ENCODE measurements around the gene LAMA5.

The LAMA5 gene

DNA sequence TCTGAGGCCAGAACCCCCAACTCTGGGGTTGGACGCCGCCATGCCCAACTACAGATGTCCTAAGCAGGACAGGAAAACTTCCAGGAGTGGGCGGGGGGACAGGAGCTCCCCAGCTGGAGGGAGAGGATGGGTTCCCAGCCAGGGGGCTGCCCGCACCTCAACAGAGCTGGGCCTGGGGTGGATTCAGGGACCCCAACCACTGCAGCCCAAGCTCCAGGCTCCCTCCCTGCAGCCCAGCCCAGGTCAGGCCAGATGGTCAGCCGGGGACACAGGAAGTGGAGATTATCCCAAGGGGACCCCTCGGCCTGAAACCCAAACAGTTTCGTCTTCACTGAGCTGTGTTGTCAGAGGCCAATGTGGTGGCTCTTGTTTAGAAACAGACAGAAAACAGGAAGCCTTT, 9.4 kb downstream of the LAMA5 start:
- DNase-seq, result no peak

DNA sequence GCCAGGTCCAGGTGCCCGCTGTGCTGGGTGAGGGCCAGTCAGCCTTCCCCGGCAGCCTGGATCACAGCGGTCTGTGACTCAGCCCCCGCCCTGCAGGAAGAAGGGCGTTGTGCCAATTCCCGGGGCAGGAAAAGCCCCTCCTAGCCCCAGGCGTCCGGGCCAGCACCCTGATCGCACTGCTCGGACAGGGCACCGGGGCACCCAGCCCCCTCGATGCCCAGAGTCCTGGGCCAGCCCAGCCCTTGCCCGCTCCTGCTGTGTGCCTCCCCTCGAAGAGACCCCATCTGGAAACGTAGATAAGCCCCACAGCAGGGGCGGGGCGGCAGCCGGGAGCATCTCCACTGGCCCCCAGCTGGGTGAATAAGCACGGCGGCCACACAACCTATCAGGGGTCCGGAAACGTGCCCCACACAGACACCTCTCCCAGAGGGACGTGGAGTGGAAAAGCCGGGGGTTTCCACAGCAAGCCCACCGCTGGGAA, 9.9 kb downstream of the LAMA5 start:
- peak in 1 of 14 donors; percentile 80 for DNase-seq

DNA sequence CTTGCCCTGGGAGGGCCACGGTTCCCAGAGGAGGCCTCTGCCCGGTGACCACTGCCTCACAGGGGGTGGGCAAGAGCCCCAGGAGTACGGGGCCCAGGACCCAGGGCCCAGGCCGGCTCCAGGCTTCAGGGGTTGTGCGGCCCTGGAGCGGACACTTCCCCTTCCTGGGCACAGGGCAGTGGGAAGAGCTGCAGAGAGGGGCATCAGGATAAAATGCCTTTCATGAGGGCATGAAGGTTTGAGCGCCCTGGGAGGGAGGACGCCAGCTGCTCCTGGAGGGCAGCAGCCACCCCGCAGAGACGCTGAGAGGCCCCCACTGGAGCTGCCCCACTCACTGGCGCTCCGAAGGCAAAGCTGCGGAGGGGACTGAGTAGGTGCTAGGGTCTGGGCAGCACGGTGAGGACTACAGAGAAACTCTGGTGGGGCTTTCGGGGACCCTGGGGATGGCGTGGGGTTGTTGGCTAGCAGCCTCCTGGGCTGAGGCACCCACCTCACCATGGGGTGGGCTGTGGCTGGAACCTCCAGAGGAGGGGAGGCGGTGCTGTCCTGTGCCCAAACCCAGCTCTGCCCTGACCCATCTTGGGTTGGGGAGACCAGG, 10.4 kb downstream of the LAMA5 start:
- DNase-seq, result no peak

DNA sequence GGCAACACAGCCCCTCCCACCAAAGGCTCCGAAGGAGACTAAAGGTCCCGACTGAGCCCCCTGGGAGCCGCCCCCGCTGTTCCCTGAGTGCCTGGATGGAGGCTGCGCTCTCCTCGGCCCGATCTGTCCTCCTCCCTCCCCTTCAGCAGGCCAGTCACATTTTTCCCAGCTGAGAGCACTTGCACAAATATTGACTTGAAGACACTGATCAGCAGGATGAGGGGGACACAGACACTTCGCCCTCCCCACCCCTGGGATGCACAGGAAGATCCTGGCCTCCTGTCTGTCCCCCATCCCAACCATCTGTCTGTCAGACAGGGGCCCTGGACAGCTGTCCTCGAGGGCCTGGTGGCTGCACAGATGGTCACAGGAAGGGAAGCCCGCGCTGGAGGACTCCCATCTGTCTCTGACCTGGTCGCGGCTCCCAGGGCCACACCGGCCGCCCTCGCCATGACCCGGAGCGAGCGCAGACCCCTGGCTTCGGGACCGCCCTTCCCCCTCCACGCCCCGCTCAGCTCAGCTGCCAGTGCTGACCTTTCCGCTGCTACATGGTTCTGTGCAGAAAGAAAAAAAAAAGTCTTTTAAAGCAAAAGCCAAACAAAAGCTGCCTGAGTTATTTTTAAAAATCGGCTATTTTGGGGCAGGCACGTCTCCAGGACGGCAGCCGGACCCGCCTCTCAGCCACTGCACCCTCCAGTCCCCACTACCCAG, 11.1 kb downstream of the LAMA5 start:
- peak in 1 of 14 donors; percentile 83 for DNase-seq

DNA sequence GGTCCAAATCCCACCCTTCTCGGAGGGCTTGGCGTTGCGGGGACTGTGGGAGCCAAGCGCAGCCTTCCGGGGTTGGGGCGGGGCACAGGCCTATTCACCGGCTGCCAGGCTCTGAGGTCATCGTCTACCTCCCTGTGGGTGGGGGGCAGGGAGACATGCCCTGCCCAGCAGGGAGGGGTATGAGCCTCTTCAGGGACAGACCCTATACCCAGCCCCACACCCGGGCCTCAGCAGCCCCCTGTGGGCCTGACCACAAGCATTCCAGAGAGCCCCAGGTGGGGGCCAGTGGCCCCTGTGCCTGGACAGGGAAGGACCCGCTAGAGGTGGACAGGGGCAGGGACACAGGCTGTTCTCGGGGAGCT, 11.6 kb downstream of the LAMA5 start:
- peak in 4 of 14 donors; percentile 27 to 69 (median 46) for DNase-seq

DNA sequence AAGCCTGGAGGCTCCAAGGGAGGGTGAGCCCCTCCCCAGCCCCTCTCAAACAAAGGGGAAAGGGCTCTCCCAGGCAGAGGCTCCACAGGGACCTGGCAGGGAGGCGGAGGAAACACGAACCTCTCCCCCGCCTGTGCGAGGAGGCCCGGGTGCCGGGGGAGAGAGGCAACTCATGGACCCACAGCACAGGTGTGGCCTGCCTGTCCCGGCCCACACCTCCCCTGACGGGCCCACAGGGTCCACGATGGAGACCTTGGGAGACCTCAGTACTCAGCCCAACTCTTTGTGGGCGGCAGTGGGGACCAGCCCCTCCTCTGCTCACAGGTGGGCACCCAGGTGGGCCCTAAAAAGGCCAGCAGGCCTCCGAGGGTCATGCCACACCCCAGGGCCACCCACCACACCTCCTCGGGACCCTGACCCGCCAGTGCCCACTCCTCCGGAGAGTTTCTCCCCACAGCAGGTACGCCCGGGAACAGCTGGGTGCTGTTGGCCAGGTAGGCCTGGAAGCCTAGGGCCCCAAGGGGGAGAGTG, 12.2 kb downstream of the LAMA5 start:
- no peak for DNase-seq

DNA sequence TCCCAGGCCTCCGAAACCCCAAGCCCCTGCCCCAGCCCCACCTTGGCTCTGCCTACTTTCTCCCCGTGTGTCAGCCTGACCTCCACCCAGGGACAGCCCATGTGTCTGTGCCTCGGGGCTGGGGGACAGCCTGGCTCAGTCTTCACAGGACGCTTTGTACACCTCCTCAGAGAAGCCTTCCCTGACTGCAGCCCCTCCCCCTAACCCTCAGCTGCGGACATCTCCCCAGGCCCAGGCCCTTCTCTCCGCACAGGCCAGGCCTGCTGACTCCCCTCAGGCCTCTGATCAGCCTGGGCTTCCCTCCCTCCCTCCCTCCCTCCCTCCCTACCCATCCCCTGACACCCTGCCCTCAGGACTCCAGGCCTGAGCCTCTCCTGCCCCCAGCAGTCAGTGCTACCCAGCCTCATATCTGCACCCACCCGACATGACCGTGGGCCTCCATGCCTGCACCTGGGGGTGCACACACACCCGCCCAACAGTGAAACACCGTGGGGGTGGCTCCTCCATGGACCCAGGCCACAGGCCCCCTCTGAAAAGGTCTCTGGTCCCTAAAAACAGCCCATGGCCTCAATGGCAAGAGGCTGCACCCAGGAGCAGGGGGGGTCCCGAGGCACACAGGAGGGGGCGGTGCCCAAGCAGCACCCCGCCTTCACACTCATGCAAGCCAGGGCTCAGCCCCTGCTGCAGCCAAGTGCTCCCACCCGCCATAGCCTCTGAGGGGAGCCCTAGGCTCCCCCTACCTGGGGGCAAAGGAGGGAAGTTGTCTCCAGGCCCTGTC, 12.9 kb downstream of the LAMA5 start:
- no peak for DNase-seq

DNA sequence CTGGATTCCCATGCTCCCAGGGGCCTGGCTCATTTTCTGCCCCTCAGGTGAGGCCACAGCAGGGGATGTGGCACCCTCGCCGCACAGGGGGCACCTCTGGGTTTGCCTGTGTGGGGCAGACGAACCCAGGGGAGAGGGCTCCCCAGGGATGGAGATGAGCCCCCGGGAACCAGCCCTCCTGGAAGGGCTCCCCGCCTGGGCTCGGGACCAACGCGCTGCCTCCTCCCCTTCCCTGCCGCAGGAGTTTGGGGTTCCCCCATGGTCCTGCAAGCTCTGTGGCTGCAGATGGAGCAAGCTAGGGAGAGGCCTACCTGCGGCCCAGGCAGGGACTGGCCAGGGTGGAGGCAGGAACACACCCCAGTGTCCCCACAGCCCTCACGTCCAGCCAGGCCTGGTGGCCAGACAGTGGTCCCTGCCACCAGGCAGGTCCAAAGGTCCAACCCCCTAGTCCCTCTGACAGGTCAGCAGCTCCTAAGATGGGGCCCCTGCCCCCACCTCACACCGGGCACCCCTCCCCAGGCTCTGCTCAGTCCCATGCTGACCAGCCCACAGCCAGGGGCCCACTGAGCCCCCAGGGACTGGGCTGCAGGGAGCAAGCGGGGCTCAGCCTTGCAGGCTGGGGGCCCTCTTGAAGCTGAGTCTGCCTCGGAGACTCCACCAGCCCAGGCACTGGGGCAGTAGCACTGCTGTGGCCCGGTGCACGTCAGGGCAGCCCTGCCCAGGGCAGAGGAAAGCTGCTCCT, 13.7 kb downstream of the LAMA5 start:
- DNase-seq, result no peak

DNA sequence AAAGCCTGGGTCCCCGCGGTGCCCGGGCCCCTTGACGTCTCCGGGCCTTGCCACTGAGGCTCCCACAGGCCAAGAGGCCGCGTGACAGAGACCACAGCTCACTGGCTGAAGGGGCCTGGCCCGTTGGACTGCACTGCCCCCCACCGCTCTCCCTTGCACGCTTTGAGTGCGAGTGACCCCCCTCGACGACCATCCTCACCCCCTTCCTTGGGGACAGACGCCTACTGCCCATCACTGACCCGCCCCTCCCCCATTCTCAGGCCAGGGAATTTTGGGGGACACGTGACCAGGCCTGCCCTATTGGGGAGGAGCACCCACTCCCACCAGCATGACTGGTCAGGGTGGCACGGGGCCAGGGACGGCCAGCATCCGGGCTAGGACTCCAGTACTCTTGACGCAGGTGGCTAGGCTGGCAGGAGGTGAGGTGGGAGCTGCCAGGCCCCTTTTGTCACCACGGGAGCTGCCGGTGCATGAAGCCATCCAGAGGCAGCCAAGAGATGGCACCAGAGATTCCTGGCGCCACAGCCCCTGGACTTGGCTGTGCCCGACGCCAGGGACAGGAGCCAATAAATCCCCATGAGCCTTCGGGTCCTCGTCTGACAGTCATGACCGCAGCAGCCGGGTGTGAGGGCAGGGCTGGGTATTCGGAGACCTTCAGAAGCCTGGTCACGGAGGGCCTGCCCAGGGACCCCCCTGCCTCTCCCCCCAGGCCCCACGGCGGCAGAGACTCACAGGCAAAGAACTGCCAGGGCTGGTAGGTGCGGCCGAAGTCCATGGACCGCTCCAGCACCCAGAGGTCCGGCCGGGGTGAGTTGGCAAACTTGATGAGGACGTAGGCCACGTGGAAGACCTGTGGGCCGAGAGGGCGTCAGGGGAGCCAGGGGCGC, 14.5 kb downstream of the LAMA5 start:
- DNase-seq, result peak in 13 of 14 donors; percentile 24 to 99 (median 75)

DNA sequence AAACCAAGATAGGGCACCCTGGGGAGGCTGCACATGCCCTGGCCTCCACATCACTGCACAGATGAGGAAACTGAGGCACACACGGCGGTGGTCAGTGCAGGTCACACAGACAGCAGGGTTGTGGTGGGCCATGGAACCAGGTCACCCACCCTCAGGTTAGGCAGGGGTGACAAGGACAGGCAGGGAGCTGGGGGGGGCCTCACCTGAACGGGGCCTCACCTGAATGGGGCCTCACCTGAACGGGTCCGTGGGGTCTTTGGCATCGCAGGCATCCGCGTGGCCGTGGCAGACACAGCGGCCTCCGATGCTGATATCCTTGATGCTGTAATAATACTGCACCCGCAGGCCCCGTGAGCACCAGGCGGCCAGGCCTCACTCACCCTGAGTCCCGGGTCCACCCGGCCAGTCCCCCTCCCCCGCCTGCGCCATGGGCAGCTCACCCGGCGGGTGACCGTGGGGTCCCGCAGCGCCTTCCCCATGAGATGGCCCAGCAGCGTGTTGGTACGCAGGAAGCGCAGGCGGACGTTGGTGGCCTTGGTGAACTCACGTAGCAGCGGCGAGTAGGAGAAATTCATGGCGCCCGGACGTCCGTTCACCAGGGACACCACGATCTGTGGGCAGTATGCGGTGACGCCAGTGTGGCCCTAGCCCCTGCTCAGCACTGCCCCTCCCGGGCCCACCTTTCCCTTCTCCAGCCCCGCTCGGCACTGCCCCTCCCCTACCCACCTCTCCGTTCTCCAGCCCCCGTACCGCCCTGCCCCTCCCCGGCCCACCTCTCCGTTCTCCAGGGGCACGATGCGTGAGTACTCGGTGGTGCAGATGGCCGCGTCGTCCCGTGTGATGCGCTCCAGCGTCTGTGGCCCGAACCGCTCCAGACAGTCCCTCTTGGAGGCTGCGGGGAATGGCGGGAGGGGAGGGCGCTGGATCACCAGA, 15.4 kb downstream of the LAMA5 start:
- no peak for DNase-seq

DNA sequence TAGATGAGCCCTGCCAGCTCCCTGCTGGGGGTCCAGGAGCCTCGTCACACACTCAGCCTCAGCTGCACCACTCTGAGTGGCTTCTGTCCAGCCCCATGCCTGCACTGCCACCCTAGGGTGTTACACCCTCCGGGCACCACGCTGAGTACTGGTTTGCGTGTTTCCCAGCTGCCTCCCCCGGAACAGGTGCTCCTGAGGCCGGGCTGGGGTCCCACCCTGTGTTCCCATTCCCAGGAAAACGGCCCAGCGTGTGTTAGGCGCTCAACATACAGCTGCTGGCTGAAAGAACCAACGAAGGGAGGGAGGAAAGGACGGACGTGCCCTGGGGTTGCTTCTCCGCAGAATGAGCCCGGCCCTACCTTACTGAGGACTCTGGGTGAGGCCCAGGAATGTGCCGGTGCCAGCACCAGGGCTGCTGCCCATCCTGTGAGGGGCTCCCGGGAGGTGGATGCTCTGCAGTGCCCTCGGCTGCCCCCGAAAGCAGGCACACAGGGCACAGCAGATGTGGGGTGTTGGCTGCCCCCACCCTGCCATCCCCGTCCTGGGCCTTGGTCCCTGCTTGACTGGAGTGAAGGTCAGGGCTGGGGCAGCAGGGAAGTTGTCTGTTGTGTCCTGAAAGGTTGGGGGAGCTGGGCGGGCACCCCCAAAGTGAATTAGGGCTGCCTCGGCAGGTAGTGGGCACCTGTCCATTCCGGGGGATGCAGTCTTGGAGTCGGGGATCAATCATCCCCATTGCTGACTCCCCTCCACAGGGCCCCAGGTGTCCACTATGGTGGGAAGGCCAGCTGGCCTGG, 16.3 kb downstream of the LAMA5 start:
- no peak for DNase-seq

DNA sequence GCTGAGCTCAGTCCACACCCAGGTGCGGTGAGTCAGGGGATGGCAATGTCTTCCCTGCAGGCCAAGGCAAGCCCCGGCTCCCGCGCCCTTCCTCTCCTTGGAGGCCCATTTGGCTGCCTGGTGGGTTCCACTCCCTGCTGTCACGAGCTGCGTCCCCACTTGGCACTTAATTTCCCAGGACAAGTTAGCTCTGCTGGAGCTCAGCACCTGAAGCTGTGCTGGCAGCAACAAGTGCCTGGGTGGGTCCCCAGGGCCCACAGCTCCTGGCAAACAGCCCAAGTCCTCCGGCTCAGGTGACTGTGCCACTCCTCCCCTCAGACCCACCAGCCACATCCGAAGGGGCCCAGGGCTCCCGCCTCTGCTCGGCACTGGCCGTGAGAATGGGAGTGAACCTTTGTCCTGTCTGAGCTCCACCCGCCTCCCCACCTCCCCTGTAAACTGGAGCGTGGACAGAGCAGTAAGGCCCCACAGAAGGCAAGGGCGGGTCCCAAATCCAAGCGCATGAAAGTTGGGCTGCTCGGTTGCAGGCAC, 16.9 kb downstream of the LAMA5 start:
- no peak for DNase-seq

DNA sequence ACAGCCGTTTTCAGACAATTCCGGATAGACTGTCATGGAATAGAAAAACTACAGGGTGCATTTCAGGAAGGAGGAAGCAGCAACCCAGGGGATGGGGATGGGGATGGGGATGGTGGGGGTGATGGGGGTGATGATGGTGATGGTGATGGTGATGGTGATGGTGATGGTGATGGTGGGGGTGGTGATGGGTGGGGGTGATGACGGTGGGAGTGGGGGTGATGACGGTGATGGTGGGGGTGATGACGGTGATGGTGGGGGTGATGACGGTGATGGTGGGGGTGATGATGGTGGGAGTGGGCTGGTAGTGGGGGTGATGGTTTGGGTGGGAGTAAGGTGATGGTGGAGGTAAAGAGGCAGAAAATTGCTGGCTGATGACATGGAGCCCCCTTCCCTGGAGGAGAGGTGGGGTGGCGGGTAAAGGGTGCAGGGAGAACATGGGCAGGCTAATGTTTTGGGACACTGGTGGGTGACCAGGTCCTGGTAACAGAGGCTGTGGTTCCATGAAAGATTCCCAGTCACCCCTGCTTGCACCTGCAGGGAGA, 17.5 kb downstream of the LAMA5 start:
- no peak for DNase-seq

DNA sequence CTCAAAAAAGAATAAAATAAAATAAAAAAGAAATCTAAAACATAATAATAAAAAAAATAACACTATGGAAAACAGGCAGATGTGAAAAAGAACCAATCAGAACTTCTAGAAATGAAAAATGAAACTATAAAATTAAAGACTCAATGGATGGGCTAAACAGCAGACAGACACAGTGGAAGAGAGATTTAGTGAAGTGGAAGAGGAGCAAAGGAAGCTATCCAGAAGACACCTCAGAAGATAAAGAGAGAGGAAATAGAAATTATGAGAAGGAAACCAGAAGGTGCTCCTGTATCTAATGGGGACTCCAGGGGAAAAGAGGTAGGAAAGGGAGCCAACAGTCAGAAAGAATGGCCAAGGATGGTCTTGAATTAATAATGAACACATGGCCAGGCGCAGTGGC, 18.5 kb downstream of the LAMA5 start:
- no peak for DNase-seq

DNA sequence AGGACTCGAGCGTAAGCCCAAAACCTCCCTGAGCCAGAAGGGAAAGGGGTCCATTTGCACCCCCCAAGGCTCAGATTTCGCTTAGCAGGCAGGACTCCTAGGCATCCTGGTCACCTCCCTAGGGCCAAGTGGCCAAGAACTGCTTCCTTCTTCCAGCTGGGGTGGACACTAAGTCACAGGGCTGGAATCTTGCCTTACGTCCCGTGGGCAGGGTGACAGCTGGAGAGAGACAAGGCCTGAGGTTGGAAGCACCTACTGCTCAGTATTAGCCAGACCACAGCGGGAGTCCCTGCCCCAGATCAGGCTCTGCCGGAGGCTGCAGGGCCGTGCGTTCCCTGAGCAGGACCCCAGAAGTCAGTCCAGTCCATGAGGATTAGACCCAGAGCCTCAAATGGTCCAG, 19.7 kb downstream of the LAMA5 start:
- peak in 3 of 14 donors; percentile 16 to 26 (median 25) for DNase-seq

DNA sequence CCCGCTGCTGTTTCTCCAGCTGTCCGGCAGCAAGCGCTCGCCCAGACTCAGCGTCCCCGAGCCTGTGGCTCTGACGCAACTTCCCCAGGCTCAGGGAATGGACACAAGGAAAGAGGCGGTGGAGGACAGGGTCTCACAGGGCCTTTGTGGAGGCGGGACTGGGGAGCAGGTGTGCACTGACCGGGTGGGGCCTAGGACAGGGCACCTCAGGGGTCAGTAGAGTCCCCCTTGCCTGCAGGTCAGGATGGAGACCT, 20.0 kb downstream of the LAMA5 start:
- no peak for DNase-seq

DNA sequence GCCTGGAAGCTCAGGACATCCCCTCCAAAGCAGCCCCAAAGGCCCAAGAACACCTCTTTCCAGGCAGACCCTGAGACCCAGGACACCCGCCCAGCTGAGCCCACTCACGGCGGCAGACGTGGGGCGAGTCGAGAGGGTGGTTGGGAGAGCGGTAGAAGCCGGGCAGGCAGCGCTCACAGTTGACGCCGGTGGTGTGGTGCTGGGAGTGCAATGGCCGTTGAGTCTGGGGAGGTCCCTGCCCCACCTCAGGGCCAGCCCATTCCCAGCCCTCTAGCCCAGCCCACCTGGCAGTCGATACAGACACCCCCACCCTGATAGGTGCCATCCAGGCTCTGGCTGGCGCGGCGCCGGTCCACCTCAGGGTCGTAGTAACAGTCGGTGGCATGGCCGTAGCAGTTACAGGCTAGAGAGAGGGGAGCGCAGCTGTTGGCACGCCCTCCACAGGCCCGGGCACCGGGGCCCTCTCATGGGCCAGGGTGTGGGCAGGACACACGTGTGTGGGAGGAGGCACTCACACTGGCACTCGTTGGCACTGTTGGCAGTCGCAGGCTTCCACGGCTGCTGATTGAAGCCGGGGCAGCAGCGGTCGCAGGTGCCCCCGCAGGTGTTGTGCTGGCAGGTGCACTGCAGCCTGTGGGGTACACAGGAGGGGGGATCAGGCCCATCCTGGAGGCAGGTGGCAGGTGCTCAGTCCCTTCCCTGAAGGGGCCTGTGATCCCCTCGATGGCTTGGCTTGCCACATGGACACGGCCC, 20.5 kb downstream of the LAMA5 start:
- DNase-seq, result peak in 1 of 14 donors; percentile 26

DNA sequence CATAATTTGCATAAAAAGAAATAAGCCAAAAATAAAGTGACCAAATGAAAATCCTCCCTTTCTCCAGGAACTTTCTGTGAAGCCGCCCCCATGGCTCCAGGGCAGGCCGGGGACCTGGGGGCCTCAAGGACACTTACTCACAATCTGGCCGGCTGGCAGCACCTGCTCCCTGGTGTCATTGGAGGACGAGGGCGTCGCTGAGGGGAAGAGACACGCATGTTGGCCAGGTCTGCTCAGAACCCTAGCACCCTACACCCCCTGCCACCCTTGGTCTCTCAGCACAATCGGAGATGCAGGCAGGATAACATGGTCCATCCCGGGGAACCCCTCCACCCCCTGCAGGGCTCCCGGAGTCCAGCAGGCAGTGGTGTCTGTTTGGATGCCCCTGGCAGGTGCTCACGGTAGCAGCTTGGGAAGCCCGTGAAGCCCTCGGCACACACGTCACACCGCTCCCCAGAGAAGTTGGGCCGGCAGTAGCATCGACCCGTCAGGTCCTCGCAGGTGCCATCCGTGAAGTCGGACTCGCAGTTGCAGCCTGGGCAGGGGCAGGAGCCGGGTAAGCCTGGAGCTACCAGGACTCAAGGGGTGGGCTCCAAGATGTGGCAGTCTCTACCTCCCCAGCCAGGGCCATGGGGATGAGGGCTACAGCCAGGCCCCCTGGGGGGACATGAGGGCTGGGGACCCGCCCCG, 21.3 kb downstream of the LAMA5 start:
- peak in 1 of 14 donors; percentile 25 for DNase-seq

Data from C1 segment of cervical spinal cord (tissue), 14 donors.